NCI-H748 treated with DMSO at 0.1 percent for 48 hours (cell line): ENCODE results near the gene ADPRH.
"Not testable (repeated sequence)": the region's sequence is repeated elsewhere in the genome, so short reads cannot be mapped to it uniquely, and the experiment has no call there.

Source experiments
- DNase-seq: peaks from one replicate; lab custom pipeline; 2025; lab: John Stamatoyannopoulos, UW

ADPRH gene

GRCh38 chr3:119579366-119580066 lies at the start of gene ADPRH:
Gene ADPRH (plus strand): TSS chr3:119579492. CDS start chr3:119582170, 2,678 bp downstream.
- DNase-seq, result no peak

GRCh38 chr3:119529883-119530282 lies 49.4 kb upstream of the ADPRH start:
- no peak for DNase-seq

GRCh38 chr3:119530456-119530855 lies 48.8 kb upstream of the ADPRH start:
- DNase-seq, result no peak

GRCh38 chr3:119531151-119531550 lies 48.1 kb upstream of the ADPRH start:
- no peak for DNase-seq

GRCh38 chr3:119534296-119534695 lies 45.0 kb upstream of the ADPRH start:
- DNase-seq, result no peak

- no peak for DNase-seq
Observed at GRCh38 chr3:119536757-119537156, 42.5 kb upstream of the ADPRH start.

- no peak for DNase-seq
Observed at GRCh38 chr3:119538772-119539171, 40.5 kb upstream of the ADPRH start.

GRCh38 chr3:119541547-119541946 lies 37.7 kb upstream of the ADPRH start:
- no peak for DNase-seq

GRCh38 chr3:119542168-119542767 lies 37.0 kb upstream of the ADPRH start:
- no peak for DNase-seq

GRCh38 chr3:119543147-119543546 lies 36.1 kb upstream of the ADPRH start:
- DNase-seq, result no peak

- DNase-seq, result no peak
Observed at GRCh38 chr3:119547227-119547626, 32.1 kb upstream of the ADPRH start.

GRCh38 chr3:119548341-119548740 lies 31.0 kb upstream of the ADPRH start:
- no peak for DNase-seq

- DNase-seq, result no peak
Observed at GRCh38 chr3:119550192-119550910, 28.9 kb upstream of the ADPRH start.

GRCh38 chr3:119551598-119551997 lies 27.7 kb upstream of the ADPRH start:
- DNase-seq, result no peak

- not testable (repeated sequence) for DNase-seq
Observed at GRCh38 chr3:119552928-119553327, 26.4 kb upstream of the ADPRH start.

- DNase-seq, result no peak
Observed at GRCh38 chr3:119553823-119554415, 25.4 kb upstream of the ADPRH start.

GRCh38 chr3:119555309-119555735 lies 24.0 kb upstream of the ADPRH start:
- DNase-seq, result no peak

GRCh38 chr3:119555929-119556328 lies 23.4 kb upstream of the ADPRH start:
- no peak for DNase-seq

GRCh38 chr3:119557192-119557876 lies 22.0 kb upstream of the ADPRH start:
- DNase-seq, result no peak

GRCh38 chr3:119557877-119558269 lies 21.4 kb upstream of the ADPRH start:
- no peak for DNase-seq

- DNase-seq, result no peak
Observed at GRCh38 chr3:119558626-119559317, 20.5 kb upstream of the ADPRH start.
